ENCODE data around the gene AGPAT3.

The AGPAT3 gene

DNA sequence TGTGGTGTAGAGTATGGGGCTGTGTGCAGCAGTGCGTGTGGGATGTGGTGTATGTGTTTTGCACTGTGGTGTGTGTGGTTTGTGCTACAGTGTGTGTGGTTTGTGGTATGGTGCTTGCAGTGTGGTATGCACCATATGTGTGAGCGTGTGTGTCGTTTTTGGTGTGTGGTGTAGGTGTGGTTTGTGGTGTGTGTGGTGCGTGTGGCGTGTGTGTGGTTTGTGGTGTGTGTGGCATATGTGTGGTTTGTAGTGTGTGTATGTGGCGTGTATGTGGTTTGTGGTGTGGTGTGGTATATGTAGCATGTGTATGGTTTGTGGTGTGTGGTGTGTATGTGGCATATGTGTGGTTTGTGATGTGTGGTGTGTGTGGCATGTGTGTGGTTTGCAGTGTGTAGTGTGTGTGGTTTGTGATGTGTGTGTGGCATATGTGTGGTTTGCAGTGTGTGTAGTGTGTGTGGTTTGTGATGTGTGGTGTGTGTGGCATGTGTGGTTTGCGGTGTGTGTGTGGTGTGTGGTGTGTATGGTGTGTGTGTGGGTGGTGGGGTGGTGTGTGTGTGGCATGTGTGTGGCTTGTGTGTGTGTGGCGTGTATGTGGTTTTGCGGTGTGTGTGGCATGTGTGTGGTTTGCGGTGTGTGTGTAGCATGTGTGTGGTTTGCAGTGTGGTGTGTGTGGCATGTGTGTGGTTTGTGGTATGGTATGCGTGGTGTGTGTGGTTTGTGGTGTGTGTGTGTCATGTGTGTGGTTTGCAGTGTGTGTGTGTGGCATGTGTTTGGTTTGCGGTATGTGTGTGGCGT, 93.5 kb downstream of the AGPAT3 start:
- no peak for DNase-seq

DNA sequence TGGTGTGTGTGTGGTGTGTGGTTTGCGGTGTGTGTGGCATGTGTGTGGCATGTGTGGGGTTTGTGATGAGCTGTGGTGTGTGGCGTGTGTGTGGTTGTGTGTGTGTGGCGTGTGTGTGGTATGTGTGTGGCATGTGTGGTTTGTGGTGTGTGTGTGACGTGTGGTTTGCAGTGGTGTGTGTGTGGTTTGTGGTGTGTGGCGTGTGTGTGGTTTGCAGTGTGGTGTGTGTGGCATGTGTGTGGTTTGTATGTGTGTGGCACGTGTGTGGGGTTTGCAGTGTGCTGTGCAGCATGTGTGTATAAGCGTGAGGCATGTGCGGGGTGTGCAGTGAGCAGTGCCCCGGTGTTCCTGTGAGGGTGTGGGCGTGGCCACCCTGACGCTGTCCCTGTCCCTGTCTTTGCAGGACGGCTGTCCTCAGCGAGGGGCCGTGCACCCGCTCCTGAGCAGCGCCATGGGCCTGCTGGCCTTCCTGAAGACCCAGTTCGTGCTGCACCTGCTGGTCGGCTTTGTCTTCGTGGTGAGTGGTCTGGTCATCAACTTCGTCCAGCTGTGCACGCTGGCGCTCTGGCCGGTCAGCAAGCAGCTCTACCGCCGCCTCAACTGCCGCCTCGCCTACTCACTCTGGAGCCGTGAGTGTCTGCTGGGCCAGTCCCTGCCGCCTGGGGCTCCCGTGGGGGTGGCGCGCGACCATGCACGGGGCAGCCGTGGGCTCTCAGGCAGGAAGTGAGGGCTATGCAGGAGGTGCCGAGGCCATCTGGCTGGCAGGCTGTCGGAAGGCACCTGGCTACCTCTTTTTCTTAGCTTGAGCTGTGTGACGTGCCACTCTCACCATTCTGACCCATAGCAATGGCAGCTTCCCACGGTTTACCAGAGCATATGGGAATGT, 94.5 kb downstream of the AGPAT3 start:
- no peak for DNase-seq

GRCh38 chr21:43961382-43961909, 96.4 kb downstream of the AGPAT3 start:
- no peak for DNase-seq

- DNase-seq = no peak
These were observed 101.0 kb downstream of the AGPAT3 start for GRCh38 chr21:43965911-43966585.

DNA sequence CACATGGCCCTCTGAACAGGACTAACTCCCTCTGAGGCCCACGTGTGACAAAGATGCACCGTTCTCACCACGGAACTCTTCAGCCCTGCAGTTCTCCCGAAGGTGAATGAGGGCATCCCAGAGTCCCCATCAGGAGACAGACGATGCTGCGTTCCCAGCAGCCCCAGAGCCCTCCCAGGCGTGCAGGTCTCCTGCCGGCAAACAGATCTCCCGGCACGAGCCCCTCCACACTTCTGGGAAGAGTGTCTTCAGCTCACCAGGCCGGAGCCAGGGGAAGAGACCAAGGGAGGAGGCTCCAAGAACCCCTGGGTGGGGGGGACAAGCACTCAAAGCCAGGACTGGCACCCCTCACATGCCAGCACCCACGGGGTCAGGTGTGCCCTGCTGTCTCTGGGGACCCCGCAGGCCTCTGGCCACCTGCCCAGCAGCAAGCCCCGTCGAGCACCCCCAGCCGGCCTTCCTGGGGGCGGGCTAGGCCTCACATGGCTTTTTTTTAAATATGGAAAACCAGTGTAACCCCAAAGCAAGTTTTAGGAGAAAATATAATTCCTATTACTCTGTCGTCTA, 102.0 kb downstream of the AGPAT3 start:
- DNase-seq = no peak

- no peak for DNase-seq
These were observed 103.0 kb downstream of the AGPAT3 start for GRCh38 chr21:43967981-43968380.

DNA sequence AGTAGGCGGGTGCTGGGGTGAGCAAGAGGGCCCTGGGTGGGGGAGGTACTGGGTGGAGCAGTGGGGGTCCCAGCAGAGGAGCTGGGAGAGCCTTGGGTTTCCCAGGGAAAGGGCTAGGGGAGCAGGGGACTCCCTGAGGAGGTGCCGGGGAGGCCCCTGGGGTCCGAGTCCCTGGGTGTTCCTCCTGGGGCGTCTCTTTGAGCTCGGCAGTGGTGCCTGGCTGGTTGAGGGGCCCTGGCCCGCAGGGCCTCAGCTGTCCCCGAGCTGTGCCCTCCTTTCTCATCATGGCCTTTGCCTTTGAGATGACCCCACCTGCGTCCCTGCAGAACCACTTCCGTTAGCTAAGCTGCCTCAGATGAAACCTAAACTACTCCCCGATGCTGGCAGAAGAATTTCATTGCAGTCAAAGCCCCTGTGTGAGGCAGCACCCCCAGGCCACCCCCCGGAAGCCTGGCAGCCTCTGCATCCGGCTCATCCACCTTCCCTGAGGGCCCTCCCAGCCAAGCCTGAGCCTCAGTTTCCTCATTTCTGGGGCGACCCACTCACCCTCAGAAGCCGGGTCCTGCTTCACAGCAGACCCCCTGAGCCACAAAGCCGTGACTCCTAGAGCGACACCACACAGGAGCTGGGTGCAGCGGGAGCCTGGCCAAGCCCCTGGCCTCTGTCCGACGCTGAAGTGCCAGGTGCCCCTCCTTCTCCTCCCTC, 103.5 kb downstream of the AGPAT3 start:
- no peak for DNase-seq

DNA sequence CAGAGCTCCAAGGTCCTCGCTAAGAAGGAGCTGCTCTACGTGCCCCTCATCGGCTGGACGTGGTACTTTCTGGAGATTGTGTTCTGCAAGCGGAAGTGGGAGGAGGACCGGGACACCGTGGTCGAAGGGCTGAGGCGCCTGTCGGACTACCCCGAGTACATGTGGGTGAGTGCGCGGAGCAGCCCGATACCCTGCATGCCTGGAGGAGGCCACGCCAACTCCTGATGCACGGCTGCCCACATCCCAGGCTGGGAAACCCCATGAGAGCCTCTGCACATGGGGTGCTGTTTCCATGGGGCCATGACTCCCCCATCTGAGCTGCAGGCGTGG, 104.1 kb downstream of the AGPAT3 start:
- DNase-seq = no peak

DNA sequence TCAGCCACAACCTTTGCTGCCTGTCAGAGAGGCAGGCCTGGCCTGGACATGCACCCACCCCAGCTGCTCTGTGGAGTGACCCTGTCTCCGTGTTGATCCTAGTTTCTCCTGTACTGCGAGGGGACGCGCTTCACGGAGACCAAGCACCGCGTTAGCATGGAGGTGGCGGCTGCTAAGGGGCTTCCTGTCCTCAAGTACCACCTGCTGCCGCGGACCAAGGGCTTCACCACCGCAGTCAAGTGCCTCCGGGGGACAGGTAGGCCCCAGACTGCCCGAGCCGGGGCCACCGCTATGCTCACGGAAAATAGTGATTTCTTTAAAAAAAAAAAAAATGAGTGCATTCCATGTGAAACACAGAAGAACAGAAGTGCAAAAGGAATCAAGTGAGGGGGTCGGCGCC, 105.5 kb downstream of the AGPAT3 start:
- DNase-seq = no peak

DNA sequence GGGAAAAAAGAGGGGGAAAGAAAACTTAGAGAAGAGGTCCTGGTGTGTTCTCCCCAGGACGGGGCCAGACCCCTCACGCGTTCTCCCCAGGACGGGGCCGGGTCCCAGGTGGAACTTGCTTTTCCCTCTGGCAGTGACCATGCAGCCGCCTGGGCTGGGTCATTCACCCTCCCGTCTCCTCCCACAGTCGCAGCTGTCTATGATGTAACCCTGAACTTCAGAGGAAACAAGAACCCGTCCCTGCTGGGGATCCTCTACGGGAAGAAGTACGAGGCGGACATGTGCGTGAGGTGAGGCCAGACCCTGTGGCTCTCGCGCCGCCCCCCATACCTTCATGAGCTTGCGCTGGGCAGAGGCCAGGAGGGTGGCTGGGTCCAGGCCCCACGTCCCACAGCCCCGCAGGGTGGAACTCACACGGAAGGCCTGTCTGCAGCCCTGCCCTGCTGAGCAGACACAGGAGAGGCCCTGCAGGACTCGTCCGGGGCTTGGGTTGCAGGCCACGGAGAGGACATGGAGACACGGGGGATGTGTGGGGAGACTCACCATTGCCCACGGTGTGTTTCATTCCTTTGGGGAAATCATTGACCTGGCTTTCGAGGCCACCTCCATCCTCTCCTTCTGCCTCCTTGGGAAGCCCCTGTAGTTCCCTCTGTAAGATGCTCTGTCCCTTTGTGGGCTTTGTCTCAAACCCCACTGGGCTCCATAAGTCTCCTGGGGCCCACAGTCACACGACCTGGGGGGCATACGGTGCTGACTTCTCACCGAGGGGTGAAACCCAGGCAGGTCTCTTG, 106.4 kb downstream of the AGPAT3 start:
- no peak for DNase-seq

DNA sequence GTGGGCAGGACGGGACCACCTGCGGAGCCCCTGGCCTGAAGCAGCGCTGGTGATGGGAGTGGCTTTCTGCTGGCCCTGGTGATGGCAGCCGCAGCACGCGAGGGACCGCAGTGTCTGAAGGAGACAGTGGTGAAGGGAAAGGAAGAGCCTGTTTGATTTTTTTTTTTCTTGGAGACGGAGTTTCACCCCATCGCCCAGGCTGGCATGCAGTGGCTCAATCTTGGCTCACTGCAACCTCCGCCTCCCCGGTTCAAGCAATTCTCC, 106.9 kb downstream of the AGPAT3 start:
- no peak for DNase-seq

DNA sequence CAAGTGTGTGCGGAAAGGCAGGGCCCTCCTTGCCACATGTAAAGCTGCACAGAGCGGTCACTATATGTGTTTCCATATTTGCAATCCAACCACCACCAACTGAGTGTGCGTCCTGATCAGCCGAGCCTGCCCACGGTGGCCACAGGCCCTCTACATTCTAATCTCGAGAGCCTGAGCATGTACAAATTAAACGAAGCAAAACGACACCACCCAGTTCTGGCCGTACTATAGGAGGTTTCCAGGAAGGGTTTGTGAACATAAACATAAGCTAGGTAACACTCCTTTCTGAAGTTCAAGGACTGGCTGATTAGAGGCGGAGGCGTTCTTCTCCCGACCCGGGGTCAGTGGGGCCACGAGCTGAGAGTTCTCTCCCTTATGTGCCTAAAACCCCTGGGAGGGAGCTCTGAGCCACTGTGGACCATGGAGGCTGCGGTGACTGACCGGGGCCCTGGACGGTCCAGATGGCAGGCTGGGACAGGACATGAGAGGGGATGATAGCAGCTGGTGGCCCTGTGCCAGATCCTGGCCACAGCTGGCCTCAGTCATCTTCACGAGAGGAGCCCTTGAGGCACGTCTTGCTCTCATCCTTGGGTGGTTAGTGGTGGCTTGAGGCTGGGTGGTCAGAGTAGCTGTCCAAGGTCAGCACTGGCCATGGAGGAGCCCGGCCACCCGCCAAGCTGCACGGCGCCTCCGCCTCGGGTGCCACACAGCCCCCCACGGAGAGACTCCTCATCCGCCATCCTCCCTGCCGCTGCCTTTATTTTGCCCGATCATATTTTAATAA, 108.0 kb downstream of the AGPAT3 start:
- no peak for DNase-seq

- DNase-seq = no peak
These were observed 108.6 kb downstream of the AGPAT3 start for GRCh38 chr21:43973634-43973955.

DNA sequence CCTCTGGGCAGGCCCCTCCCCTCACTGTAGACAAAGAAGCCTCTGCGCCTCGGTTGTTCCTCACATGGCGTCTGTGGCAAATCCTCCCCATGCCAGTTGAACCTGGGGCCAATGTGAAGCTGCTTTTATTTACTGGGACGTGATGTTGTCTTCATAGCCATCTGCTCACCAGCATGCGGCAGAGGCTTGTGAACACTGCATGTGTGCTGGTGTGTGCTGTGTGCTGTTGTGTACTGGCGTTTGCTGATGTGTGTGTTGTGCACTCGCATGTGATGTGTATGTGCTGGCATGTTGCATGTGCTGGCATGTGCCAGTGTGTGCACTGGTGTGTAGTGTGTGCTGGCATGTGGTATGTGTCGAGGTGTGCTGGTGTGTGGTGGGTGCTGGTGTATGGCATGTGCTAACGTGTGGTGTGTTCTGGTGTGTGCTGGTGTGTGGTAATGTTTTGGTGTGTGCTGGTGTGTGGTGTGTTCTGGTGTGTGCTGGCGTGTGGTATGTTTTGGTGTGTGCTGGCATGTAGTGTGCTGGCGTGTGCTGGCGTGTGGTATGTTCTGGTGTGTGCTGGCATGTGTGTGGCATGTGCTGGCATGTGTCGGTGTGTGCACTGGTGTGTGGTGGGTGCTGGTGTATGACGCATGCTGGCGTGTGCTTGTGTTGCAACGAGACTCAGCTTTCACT, 109.9 kb downstream of the AGPAT3 start:
- no peak for DNase-seq

GRCh38 chr21:43975469-43976098, 110.6 kb downstream of the AGPAT3 start:
- DNase-seq = no peak

DNA sequence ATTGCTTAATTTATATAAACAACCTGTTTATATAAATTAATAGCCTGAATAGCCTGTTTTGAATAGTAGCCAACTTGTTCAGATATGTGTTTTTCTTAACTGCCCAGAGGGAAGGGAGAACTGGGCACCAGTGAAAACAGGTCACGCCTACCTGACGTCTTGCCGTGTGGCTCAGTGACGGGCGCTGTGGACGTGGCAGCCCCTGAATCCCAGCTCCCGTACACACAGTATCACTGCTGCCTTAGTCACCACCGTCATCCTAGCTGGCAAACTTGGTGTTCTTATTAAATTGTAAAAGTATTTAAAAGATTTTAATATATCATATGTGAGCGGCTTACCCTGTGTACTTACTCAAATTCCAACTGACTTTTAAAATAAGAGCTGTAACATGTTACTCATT, 111.6 kb downstream of the AGPAT3 start:
- DNase-seq = no peak

DNA sequence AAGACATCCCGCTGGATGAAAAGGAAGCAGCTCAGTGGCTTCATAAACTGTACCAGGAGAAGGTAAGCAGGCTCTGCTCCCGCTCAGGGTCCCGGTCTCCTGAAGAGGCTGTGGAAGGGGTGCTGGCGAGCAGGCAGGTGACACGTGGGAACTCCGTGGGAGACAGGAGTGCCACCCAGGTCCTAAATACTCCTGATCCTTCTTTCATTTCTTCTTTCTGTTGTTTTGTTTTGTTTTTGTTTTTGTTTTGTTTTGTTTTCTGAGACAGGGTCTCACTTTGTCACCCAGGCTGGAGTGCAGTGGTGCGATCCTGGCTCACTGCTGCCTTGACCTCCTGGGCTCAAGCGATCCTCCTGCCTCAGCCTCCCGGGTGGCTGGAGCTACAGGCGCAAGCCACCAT, 113.0 kb downstream of the AGPAT3 start:
- no peak for DNase-seq

DNA sequence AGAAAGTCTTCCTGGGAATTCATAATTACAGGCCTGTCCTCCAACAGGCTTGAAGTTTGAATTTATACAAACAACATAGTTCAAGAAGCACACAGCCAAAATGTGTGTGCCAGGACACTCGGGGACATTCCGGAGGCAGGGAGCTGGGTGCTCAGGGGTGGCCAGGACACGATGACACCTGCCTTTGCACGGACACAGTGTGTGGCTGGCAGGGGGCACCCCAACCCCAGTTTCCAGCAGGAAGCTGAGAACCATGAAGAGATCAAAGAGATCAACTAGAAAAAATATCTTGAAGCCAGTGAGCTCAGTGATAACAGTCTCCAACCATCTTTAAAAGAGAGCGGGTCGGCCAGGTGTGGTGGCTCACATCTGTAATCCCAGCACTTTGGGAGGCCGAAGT, 114.6 kb downstream of the AGPAT3 start:
- no peak for DNase-seq

DNA sequence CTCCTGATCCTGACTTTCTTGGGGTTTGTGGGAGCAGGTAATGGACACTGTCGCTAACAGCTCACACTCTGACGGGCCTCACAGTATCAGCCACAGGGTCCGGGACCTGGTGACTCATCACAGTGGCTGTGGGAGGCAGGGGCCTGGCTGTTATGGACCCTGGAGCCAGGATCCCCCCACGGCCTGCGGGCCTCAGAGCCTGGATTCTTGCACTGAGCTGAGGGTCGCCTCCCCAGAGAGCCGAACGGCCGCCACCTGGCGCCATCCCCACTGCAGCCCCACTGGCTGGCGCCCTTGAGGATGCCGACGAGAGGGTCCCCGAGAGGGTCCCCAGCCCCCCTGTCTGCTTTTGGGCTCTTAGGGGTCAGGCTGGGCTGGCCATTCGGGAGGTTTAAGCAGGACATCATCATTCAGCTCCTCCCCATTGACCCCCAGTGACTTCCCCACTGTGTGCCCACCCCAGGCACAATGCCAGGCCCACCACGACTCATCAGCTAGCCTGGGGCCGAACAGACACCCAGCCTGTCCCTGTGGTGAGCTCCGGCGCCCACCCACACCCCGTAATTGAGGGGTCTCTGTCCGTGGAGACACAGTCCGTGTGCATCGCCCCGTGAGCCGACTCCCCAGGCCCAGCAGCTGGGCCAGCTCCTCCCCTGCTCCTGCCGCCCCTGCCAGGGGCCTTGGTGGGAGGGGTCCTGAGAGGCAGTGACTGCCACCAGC, 116.3 kb downstream of the AGPAT3 start:
- DNase-seq = no peak

DNA sequence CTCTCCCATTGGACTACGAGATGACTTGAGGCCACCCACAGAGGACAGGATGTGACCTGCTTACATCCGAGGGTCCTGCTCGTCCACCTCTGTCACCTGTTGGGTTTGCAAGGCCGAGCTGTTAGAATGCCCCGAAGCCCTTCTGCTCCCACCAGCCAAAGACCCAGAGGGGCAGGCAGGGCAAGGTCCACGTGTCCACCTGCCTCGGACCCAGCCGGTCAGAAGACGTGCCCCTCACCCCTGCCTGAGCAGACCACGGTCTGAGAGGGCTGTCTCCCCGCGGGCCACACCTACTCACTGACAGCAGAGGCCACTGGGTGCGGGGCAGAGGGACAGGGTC, 116.8 kb downstream of the AGPAT3 start:
- no peak for DNase-seq

Measured in SIG-M5 (cell line).